ENCODE data around the gene PPP2R3B.
"Not testable (repeated sequence)": the region's sequence is repeated elsewhere in the genome, so short reads cannot be mapped to it uniquely, and the experiment has no call there.

The PPP2R3B gene

GRCh38 chrX:352582-353314 lies 34.0 kb downstream of the PPP2R3B start:
- no peak for DNase-seq

DNA sequence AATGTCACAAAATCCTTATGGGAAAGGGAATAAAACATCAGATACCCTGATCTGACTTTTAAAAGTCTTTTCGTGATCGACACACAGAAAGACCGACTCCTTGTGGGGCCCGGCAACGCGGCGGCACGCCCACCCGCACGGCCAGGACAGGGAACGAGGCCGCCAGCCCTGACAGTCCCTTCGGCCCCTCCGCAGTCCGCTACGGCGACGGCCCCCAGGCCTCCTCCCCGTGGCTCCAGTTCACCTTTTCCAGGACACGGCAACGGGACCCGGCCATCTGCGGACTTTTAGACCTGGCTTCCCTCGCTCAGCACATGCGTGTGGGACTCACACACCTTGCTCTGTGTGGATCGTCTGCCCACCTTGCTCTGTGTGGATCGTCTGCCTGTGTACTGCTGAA lies 34.5 kb downstream of the PPP2R3B start:
- DNase-seq, result no peak

DNA sequence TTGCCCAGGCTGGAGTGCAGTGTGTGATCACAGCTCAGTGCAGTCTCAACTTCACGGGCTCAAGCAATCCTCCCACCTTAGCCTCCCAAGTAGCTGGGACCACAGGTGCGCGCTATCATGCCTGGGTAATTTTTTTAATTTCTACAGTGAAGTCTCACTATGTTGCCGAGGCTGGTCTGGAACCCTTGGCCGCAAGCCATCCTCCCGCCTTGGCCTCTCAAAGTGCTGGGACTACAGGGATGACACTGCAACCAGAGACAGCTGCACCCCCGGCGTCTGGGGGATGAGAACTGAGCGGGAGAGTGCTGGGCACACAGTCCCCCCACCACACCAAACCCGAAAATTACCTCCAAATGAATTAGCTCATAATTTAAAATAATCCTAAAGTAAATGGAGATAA lies 35.0 kb downstream of the PPP2R3B start:
- DNase-seq, result no peak

DNA sequence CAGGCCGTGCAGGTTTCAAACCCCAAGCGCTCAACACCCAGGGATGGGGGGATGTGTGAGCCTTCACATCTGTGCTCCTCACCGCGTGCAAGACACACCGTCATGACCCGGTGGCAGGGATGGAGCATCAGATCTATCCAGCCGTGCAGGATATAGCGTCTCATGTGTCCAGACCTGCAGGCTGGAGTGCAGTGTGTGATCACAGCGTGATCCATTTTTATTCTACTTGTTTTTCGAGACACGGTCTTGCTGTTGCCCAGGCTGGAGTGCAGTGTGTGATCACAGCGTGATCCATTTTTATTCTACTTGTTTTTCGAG lies 35.4 kb downstream of the PPP2R3B start:
- DNase-seq, result not testable (repeated sequence)

- DNase-seq, result no peak
Observed at GRCh38 chrX:350534-351323, 36.0 kb downstream of the PPP2R3B start.

GRCh38 chrX:350148-350533 lies 36.6 kb downstream of the PPP2R3B start:
- DNase-seq, result no peak

- no peak for DNase-seq
Observed at GRCh38 chrX:349702-350101, 37.0 kb downstream of the PPP2R3B start.

DNA sequence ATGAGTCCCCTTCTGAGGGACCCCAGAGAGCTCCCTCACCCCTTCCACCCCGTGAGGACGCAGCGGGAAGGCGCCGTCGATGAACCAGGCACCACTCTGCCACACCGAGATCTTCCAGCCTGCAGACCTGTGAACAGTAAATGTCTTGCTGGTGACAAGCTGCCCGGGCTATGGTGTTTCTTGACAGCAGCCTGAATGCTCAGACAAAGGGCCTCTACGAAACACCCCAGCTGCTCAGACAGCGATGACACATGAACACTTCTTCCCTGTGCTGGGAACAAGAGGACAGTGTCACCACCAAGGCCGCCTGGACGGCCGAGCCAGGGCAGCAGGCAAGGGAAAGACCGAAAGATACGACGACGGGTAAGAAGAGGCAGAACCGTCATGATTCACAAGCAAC lies 37.5 kb downstream of the PPP2R3B start:
- no peak for DNase-seq

DNA sequence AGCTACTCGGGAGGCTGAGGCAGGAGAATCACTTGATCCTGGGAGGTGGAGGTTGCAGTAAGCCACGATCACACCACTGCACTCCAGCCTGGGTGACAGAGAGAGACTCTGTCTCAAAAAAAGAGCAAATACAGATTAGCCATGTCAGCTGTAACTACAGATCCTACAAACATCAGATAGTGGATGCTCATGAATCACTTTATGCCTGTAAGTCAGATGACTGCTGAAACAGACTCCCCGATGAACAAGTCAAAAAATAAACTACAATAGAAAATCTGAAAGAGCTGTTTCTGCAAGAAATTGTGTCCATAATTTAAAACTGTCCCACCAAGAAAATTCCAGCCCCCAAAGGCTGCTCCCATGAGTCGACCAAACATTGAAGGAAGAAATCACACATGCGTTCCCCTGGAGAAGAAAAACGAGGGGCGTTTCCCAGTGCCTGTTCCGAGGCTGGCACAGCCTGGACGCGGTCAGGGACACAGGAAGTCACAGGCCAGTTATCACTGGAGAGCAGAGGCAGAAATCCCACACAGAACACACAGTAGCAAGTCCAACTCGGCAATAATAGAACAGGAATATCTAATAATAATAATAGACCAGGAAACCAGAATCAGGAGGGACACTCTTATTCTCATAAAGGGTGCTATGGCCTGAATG lies 38.1 kb downstream of the PPP2R3B start:
- DNase-seq, result no peak

- DNase-seq, result no peak
Observed at GRCh38 chrX:347351-348117, 39.2 kb downstream of the PPP2R3B start.

DNA sequence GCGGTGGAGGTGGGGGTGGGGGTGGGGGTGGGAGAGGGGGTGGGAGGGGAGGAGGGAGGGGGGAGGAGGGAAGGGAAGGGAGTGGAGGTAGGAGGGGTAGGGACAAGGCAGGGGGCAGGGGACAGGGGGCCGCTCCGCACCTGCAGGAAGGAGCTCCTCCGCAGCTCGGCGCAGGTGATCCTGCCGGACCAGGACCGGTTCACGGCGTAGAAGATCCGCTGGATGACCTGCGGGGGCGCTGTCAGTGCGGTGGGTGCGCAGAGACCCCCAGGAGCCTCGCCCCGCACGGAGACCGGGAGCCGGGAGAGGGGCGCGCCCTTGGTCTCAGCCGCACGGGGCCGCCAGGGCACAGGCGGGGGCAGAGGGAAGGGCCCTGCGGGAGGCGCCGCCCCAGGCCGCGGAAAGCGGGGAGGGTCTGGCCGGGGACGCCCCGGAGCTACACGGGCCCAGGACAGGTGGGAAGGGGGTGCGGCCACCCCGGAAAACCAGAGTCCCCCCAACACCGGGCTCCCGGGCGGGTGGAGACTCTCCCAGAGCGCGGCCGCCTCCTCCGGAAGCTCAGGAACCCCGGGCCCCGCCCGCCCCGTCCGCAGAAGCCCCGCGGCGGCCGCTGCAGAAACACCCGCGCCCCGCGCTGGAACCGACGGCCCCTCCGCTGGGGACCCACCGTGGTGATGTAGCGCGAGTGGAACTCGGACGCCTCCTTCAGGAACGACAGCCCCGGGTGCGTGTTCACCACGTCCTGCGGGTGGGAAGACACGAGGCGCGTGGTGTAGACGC lies 40.5 kb downstream of the PPP2R3B start:
- DNase-seq, result no peak

DNA sequence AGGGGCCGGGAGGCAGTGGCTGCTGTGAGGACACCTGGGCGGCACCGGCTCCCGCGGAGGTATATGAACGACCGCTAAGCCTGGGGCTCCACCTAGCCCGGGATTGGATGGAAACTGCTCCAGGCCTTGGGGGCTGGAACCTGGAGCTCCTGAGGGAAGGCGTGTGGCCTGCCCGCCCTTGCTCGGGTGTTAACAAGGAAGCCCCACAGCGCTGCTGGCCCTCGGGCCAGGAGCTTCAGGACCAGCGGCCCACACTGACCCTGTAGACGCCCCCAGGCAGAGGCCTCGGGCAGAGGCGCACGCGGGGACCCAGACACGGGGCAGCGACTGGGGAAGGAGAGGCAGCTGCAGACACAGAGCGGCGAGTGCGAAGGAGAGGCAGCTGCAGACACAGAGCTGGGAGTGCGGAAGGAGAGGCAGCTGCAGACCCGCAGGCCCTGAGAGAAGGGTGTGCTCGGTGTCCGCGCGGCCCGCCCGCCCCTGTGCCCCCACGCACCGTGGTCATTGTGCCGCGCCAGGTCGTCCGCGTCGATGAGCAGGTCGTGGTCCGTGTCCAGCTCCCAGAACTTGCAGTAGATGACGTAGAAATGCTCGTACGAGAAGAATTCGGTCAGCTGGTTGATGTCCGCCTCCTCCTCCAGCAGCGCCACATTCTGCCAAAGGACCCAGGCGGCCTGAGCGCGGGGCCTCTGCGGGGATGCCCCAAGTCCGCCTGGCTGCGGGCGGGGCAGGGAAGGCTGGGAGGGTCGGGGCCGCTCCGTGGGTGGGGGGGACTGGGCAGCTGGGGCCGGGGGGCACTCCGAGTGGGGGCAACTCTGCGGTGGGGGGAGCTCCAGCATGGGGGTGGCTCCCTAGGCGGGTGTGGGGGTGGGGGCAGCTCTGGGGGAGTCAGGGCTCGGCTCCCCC lies 41.4 kb downstream of the PPP2R3B start:
- no peak for DNase-seq

- DNase-seq, result no peak
Observed at GRCh38 chrX:344371-344901, 42.3 kb downstream of the PPP2R3B start.

- DNase-seq, result no peak
Observed at GRCh38 chrX:341541-342101, 45.1 kb downstream of the PPP2R3B start.

- DNase-seq, result no peak
Observed at GRCh38 chrX:340641-341423, 45.9 kb downstream of the PPP2R3B start.

DNA sequence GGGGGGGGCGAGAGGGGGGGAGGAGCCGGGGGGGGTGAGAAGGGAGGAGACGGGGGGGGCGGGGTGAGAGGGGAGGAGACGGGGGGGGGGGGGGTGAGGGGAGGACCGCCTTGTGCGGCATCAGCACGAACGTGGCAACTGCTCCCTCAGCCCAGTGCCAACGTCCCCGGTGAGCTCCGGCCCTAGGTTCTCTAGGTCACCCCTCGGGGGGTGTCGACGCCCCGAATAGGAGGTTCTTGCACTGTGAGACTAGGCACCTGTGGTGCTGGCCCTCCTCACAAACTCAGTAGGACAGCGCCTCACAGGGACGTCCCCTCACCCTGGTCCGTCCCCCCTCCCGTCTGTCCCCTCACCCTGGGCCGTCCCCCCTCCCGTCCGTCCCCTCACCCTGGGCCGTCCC lies 46.6 kb downstream of the PPP2R3B start:
- DNase-seq, result no peak

DNA sequence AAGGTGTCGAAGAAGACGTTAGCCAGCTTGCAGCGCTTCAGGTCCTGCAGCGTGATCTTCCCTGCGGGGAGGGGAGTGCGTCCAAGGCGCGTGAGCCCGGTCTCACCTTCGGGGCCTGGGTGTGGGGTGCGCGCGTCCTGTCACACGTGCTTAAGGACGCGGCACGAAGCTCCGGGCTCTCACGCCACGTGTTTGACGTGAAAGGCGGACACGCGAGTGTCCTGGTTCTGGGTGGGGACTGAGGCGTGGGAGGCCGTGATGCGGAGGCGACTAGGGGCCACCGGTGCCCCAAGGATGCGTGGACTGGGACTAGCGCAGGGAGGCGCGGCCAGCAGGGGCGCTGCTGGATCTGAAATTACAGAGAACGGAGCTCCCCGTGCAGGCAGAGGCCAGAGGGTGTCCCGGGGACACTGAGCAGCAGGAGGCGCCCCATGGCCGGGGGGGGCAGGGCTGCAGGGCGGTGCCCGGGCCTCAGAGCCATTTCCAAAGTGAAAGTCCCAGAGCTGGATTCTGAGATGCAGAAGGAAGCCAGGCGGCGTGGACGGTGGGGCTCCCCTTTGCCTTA lies 47.8 kb downstream of the PPP2R3B start:
- DNase-seq, result no peak

- DNase-seq, result no peak
Observed at GRCh38 chrX:338281-338835, 48.3 kb downstream of the PPP2R3B start.

- DNase-seq, result no peak
Observed at GRCh38 chrX:337331-337831, 49.3 kb downstream of the PPP2R3B start.
